Hepatocyte (in vitro differentiated cells): ENCODE data around the gene COL5A1.

Experiments
- EZH2 ChIP-seq: fragments of 200-600 bp; sonication (generic); IDR thresholded peaks from 2 replicates; pipeline ENCODE4 v1.6.1; 2016; ENCODE audit warnings: antibody characterized with exemption, mild to moderate bottlenecking, borderline replicate concordance
- EZH2phosphoT487 ChIP-seq: fragments of 200-600 bp; sonication (generic); IDR thresholded peaks from one replicate; pipeline ENCODE4 v1.6.1; 2018; ENCODE audit warnings: antibody characterized with exemption, mild to moderate bottlenecking, low read depth, moderate library complexity; ENCODE audit not compliant: unreplicated experiment, severe bottlenecking
- TF ChIP-seq, protein P1 (sequence below): fragments of 200-600 bp; sonication (generic); IDR thresholded peaks from 2 replicates; pipeline ENCODE4 v1.5.1; 2016; ENCODE audit warnings: antibody characterized with exemption, mild to moderate bottlenecking; ENCODE audit not compliant: poor library complexity

DNA sequence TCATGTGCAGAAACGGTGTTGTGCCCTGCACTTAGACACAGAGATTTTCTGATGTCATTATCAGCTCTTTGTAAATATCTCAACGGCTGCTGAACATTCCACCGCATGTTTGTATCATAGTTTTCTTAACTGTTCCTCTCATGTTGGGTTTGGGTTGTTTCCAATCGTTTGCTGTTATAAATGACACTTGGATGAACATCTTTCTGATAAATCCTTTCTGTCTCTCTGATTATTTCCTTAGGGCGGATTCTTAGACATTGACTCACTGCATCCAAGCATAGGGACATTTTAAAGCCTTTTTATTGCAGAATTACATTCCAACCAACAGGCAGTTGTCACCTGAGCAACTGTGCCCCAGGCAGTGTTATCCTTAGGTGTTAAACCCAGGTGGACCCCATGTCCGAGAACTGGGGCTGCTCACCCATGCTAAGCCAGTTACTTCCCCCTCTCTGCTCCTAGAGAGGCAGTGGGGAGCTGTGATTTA is 28.5 kb downstream of the COL5A1 start:
- TF ChIP-seq, protein P1, sequence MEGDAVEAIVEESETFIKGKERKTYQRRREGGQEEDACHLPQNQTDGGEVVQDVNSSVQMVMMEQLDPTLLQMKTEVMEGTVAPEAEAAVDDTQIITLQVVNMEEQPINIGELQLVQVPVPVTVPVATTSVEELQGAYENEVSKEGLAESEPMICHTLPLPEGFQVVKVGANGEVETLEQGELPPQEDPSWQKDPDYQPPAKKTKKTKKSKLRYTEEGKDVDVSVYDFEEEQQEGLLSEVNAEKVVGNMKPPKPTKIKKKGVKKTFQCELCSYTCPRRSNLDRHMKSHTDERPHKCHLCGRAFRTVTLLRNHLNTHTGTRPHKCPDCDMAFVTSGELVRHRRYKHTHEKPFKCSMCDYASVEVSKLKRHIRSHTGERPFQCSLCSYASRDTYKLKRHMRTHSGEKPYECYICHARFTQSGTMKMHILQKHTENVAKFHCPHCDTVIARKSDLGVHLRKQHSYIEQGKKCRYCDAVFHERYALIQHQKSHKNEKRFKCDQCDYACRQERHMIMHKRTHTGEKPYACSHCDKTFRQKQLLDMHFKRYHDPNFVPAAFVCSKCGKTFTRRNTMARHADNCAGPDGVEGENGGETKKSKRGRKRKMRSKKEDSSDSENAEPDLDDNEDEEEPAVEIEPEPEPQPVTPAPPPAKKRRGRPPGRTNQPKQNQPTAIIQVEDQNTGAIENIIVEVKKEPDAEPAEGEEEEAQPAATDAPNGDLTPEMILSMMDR: no peak
- TF ChIP-seq EZH2: no peak
- TF ChIP-seq EZH2phosphoT487: no peak
